DOHH2 (cell line): Measurements from ENCODE around the gene ZNF24.

Source experiments
- EZH2phosphoT487 ChIP-seq: fragments of 200-600 bp; sonication (generic); IDR thresholded peaks from 2 replicates; pipeline ENCODE4 v1.6.1; 2017; ENCODE audit warnings: borderline replicate concordance, mild to moderate bottlenecking, antibody characterized with exemption, low read length, moderate library complexity, mixed read lengths
- TF ChIP-seq, protein P1 (sequence below): fragments of 200-600 bp; sonication (generic); IDR thresholded peaks from one replicate; pipeline ENCODE4 v1.5.1; 2014; ENCODE audit warnings: antibody characterized with exemption, mild to moderate bottlenecking, low read depth, low read length; ENCODE audit not compliant: poor library complexity, severe bottlenecking

DNA sequence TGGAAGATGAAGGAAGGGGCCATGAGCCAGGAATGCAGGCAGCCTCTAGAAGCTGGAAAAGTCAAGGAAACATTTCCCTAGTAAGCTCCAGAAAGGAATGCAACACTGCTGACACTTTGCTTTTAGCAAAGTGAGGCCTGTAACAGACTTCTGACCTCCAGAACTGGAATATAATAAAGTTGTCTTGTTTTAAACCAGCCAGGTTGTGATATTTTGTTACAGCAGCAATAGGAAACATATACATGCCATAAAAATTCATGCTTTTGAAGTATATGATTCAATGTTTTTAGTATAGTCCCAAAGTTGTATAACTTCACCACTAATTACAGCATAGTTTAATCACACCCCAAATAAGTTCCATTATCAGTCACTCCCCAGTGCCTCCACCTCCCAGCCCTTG lies 48.2 kb upstream of the ZNF24 start:
- TF ChIP-seq, protein P1, sequence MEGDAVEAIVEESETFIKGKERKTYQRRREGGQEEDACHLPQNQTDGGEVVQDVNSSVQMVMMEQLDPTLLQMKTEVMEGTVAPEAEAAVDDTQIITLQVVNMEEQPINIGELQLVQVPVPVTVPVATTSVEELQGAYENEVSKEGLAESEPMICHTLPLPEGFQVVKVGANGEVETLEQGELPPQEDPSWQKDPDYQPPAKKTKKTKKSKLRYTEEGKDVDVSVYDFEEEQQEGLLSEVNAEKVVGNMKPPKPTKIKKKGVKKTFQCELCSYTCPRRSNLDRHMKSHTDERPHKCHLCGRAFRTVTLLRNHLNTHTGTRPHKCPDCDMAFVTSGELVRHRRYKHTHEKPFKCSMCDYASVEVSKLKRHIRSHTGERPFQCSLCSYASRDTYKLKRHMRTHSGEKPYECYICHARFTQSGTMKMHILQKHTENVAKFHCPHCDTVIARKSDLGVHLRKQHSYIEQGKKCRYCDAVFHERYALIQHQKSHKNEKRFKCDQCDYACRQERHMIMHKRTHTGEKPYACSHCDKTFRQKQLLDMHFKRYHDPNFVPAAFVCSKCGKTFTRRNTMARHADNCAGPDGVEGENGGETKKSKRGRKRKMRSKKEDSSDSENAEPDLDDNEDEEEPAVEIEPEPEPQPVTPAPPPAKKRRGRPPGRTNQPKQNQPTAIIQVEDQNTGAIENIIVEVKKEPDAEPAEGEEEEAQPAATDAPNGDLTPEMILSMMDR = no peak
- TF ChIP-seq EZH2phosphoT487 = no peak
